DND-41 (cell line): ENCODE results near the gene LPIN1.

ENCODE experiments used
- ATAC-seq: fragments of 200-7000 bp; cut with Tn5 transposase; 3 replicates; pipeline ENCODE4 v1.9.1; 2021; ENCODE audit warnings: low read depth; ENCODE audit not compliant: insufficient read depth
- DNase-seq: peaks from one replicate; pipeline ENCODE4 v3.0.0-alpha.2; 2020
- H2AFZ ChIP-seq: 2 replicates; pipeline ENCODE4 v1.6.0; 2012; ENCODE audit warnings: low read depth, low read length
- H3K27ac ChIP-seq: 2 replicates; pipeline ENCODE4 v1.5.1; 2012; ENCODE audit warnings: low read length, inconsistent platforms
- H3K27me3 ChIP-seq: fragments of 200-600 bp; sonication (generic); 2 replicates; pipeline ENCODE4 v1.6.0; 2012; ENCODE audit warnings: low read length, mild to moderate bottlenecking, inconsistent platforms; ENCODE audit not compliant: insufficient read depth, poor library complexity
- H3K36me3 ChIP-seq: 2 replicates; pipeline ENCODE4 v1.5.1; 2012; ENCODE audit warnings: low read length, inconsistent platforms; ENCODE audit not compliant: insufficient read depth
- H3K4me1 ChIP-seq: 2 replicates; pipeline ENCODE4 v1.5.1; 2012; ENCODE audit warnings: mild to moderate bottlenecking, low read length; ENCODE audit not compliant: insufficient read depth
- H3K4me2 ChIP-seq: 2 replicates; pipeline ENCODE4 v1.6.0; 2012; ENCODE audit warnings: mild to moderate bottlenecking, moderate library complexity, low read length, inconsistent platforms; ENCODE audit not compliant: insufficient read depth
- H3K4me3 ChIP-seq, 2 experiments: fragments of 200-600 bp in 1 of 2; shearing (Covaris generic) in 1 of 2; 2 replicates each; pipeline ENCODE4 v1.5.1; 2012 to 2016; ENCODE audit warnings: inconsistent platforms in 2 of 2, low read length in 2 of 2, mild to moderate bottlenecking in 2 of 2, low read depth in 1 of 2, moderate library complexity in 1 of 2
- H3K79me2 ChIP-seq: 2 replicates; pipeline ENCODE4 v1.6.0; 2012; ENCODE audit warnings: low read length, inconsistent platforms; ENCODE audit not compliant: insufficient read depth
- H3K9ac ChIP-seq: 2 replicates; pipeline ENCODE4 v1.6.0; 2012; ENCODE audit warnings: low read depth, mild to moderate bottlenecking, inconsistent platforms, low read length, moderate library complexity
- H3K9me3 ChIP-seq: 2 replicates; pipeline ENCODE4 v1.5.1; 2012; ENCODE audit warnings: low read length, moderate library complexity, mild to moderate bottlenecking, inconsistent platforms; ENCODE audit not compliant: insufficient read depth, severe bottlenecking
- H4K20me1 ChIP-seq: 2 replicates; pipeline ENCODE4 v1.6.0; 2012; ENCODE audit warnings: low read length; ENCODE audit not compliant: insufficient read depth
- CTCF ChIP-seq: IDR thresholded peaks from 2 replicates; pipeline ENCODE4 v1.5.1; 2012; ENCODE audit warnings: borderline replicate concordance, low read length, moderate library complexity, mild to moderate bottlenecking; ENCODE audit not compliant: poor library complexity, severe bottlenecking; ENCODE audit errors: extremely low read depth
- EZH2 ChIP-seq: IDR thresholded peaks from 3 replicates; pipeline ENCODE4 v1.6.1; 2012; ENCODE audit warnings: borderline replicate concordance, low read depth, mild to moderate bottlenecking, moderate library complexity, low read length, inconsistent platforms; ENCODE audit not compliant: severe bottlenecking

The LPIN1 gene

DNA sequence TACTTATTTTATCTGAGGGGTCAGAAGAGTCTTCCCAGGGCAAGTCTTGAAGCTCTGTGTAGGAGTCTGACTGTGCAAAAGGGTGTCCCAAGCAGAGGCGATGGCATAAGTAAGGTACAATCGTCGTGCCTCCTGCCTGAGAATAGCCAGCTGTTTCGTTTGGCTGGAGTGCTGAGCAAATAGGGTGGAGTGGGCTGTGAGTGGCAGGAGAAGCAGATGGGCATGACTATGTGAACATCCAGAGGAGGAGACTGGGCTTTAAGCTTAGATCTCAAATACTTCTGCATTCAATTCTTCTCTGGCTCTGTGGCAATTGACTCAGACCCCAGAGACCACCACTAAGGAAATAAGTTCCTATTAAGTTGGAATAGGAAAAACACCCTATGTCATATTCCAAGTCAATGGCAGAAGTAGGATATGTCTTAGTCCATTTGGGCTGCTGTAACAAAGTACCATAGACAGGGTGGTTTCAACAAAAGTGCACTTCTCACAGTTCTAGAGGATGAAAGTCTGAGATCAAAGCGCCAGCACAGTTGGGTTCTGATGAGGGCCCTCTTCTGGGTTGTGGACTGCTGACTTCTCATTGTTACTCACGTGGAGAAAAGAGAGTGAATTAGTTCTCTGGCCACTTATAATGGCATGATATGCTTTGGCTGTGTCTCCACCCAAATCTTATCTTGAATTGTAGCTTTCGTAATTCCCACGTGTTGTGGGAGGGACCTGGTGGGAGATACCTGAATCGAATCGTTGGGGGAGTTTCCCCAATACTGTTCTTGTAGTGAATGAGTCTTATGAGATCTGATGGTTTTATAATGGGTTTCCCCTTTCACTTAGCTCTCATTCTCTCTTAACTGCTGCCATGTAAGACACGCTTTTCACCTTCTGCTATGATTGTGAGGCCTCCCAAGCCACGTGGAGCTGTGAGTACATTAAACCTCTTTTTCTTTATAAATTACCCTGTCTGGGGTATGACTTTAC lies 120.2 kb downstream of the LPIN1 start:
- H3K4me3 ChIP-seq = no peak overlapping the region
- no peaks in the 10 kb centered on the region for H3K79me2 ChIP-seq
- H3K36me3 ChIP-seq = no peaks in the 10 kb centered on the region
- no peak overlapping the region for H3K27ac ChIP-seq
- no peak for DNase-seq
- no peak overlapping the region for H2AFZ ChIP-seq
- no peaks in the 10 kb centered on the region for H3K27me3 ChIP-seq
- H4K20me1 ChIP-seq = no peaks in the 10 kb centered on the region
- no peak overlapping the region for H3K9ac ChIP-seq
- peaks cover 8% of the 10 kb centered on the region for H3K4me1 ChIP-seq
- H3K9me3 ChIP-seq = no peaks in the 10 kb centered on the region
- H3K4me2 ChIP-seq = no peak overlapping the region
- no peak for ATAC-seq
- TF ChIP-seq CTCF (no peak), EZH2 (no peak)

- Histone ChIP-seq H2AFZ (no peak overlapping the region), H3K9ac (no peak overlapping the region), H4K20me1 (no peaks in the 10 kb centered on the region), H3K79me2 (no peaks in the 10 kb centered on the region), H3K27me3 (no peaks in the 10 kb centered on the region), H3K27ac (no peak overlapping the region), H3K4me1 (peaks cover 8% of the 10 kb centered on the region), H3K9me3 (no peaks in the 10 kb centered on the region), H3K4me2 (no peak overlapping the region), H3K4me3 (no peak overlapping the region), H3K36me3 (no peaks in the 10 kb centered on the region)
- ATAC-seq (no peak), DNase-seq (no peak)
- TF ChIP-seq CTCF (no peak), EZH2 (no peak)
Observed at GRCh38 chr2:11867926-11868325, 121.5 kb downstream of the LPIN1 start.

- H3K4me3 ChIP-seq = no peak overlapping the region
- DNase-seq (no peak), ATAC-seq (no peak)
- no peak overlapping the region for H2AFZ ChIP-seq
- H3K4me2 ChIP-seq = no peak overlapping the region
- H3K4me1 ChIP-seq = no peaks in the 10 kb centered on the region
- H3K79me2 ChIP-seq = no peaks in the 10 kb centered on the region
- no peaks in the 10 kb centered on the region for H3K9me3 ChIP-seq
- TF ChIP-seq EZH2 (no peak), CTCF (no peak)
- no peaks in the 10 kb centered on the region for H3K27me3 ChIP-seq
- no peak overlapping the region for H3K27ac ChIP-seq
- no peaks in the 10 kb centered on the region for H3K36me3 ChIP-seq
- H4K20me1 ChIP-seq = no peaks in the 10 kb centered on the region
- no peak overlapping the region for H3K9ac ChIP-seq
Observed at GRCh38 chr2:11869391-11869991, 123.1 kb downstream of the LPIN1 start.
